Heart right ventricle (tissue), 16 donors: ENCODE measurements around the gene CCDC73. TPM values are rescaled to one million over a fixed set of nuclear protein-coding genes. Genes with fewer than 3 reads are reported as not detected.

Experiments
- ATAC-seq, 8 donors: fragments of 200-7000 bp; cut with Tn5 transposase; one replicate each; pipeline ENCODE4 v1.9.1; 2020; ENCODE audit warnings: mild to moderate bottlenecking in 8 of 8, moderate library complexity in 8 of 8, moderate number of reproducible peaks in 1 of 8
- DNase-seq, 2 donors: peaks; one replicate each; pipeline ENCODE4 v3.0.0-alpha.2; 2020
- H3K27ac ChIP-seq, 10 donors: fragments of 200-600 bp; sonication (generic) in 2 of 10; one replicate each; pipeline versions ENCODE4 v1.5.0 to v1.8.0; 2020 to 2022; ENCODE audit warnings: mild to moderate bottlenecking in 3 of 10
- H3K27me3 ChIP-seq, 7 donors: fragments of 200-600 bp; one replicate each; pipeline ENCODE4 v1.8.0; 2021 to 2022; ENCODE audit warnings: mild to moderate bottlenecking in 2 of 7
- H3K36me3 ChIP-seq, 9 donors: fragments of 200-600 bp; sonication (generic) in 1 of 9; one replicate each; pipeline versions ENCODE4 v1.5.0 to v1.8.0; 2020 to 2022; ENCODE audit warnings: mild to moderate bottlenecking in 2 of 9
- H3K4me1 ChIP-seq, 9 donors: fragments of 200-600 bp; sonication (generic) in 1 of 9; one replicate each; pipeline versions ENCODE4 v1.5.0 to v1.8.0; 2020 to 2022; ENCODE audit warnings: mild to moderate bottlenecking in 4 of 9
- H3K4me3 ChIP-seq, 10 donors: fragments of 200-600 bp; sonication (generic) in 2 of 10; one replicate each; pipeline versions ENCODE4 v1.5.0 to v1.8.0; 2020 to 2022; ENCODE audit warnings: mild to moderate bottlenecking in 7 of 10, moderate library complexity in 2 of 10
- H3K9me3 ChIP-seq, 11 donors: fragments of 200-600 bp in 10 of 11; sonication (generic) in 2 of 11; one replicate each; pipeline versions ENCODE4 v1.5.0 to v1.8.0; 2013 to 2022; ENCODE audit warnings: mild to moderate bottlenecking in 2 of 11, control low read depth in 1 of 11, moderate library complexity in 1 of 11
- CTCF ChIP-seq, 9 donors: fragments of 200-600 bp; sonication (generic) in 2 of 9; IDR thresholded peaks; one replicate each; pipeline versions ENCODE4 v1.5.0 to v1.8.0; 2021 to 2022; ENCODE audit warnings: antibody characterized with exemption in 9 of 9, mild to moderate bottlenecking in 5 of 9, moderate library complexity in 1 of 9
- WGBS, 2 donors: extraction: QIAGEN DNeasy Blood & Tissue Kit; methylation state at CpG; one replicate each; pipeline ENCODE4 v1.1.7; 2013; ENCODE audit warnings: inconsistent platforms in 1 of 2; 5-methylcytosine and 5-hydroxymethylcytosine counted together
- intact Hi-C, 10 donors: fragments of 100-400 bp; cut with DNase I; formaldehyde crosslinking; loops; one replicate each; pipeline versions ENCODE4 v1.11.1 to v1.14.2; 2022
- polyA plus RNA-seq, 2 donors: library from polyadenylated mRNA; stranded (reverse); fragments of 200-250 nt; gene quantifications; one replicate each; pipeline ENCODE4 v1.2.3, GENCODE V29; 2013
- total RNA-seq, 10 donors: library from RNA; stranded (reverse); fragmentation: NEBNext Ultra II Directional in 3 of 10; extraction: Animal tissue kit (Norgen Biotek cat#: 25700) in 3 of 10; gene quantifications; one replicate each; pipeline versions ENCODE4 v1.2.1 to v1.2.4, GENCODE V29; 2021 to 2023
- donor health status: Arrhythmogenic right ventricular cardiomyopathy.
- donor health status: ischemic (EF 13 %, LVEDD 7.1; RV severe dilation, severe dysfunction).
- donor health status: healthy with polysubstance abuse.
- donor health status: DM: no; HTN: yes; CAD: no.
- donor health status: DM: no; HTN: no; CAD: no.
- donor health status: ischemic (EF 25% LVEDD 6.9; RV normal size, moderate dysfunction).
- donor health status: ischemic (EF 25% LVEDD 5.7; RV mildly dilated, moderate dysfunction).
- donor health status: healthy.
- donor health status: DM: yes; HTN: yes; CAD: no.
- donor health status: Ischemic cardiomyopathy.
- donor health status: ischemic (EF 35%, LVEDD 5.7; RV mildly dilated, moderate dysfunction).
- donor health status: nonischemic (EF 11% LVEDD 7.7; RV severe dilation, severe dysfunction).
- donor health status: DM: yes; HTN: yes; CAD: no.
- donor health status: PGD.
- donor health status: ischemic (EF 29% LVEDD 5.4; RV normal size, mild dysfunction).
- donor health status: nonischemic (EF 23%, LVEDD 6.1; RV moderate dilation, normal function).

CCDC73 gene
- total and polyA plus RNA-seq, 12 donors = 0.01 TPM; not detected in 11

GRCh38 chr11:32698579-32698978 lies 95.9 kb downstream of the CCDC73 start:
- H3K9me3 ChIP-seq = no peaks in the 10 kb centered on the region
- intact Hi-C loops = loop anchor here in 1 of 10 donors (10.0 kb wide), 1 partner anchor 64 kb away; no protein-coding TSS in a partner anchor
- no peak overlapping the region for H3K4me3 ChIP-seq
- H3K27ac ChIP-seq = no peak overlapping the region
- H3K36me3 ChIP-seq = no peaks in the 10 kb centered on the region
- DNase-seq = no peak
- no peak for ATAC-seq
- TF ChIP-seq CTCF (IDR thresholded peaks at IDR 0.05) = no peak
- 67 to 87% methylated on average over 2 of the region's 2 CpGs for whole genome bisulfite sequencing, 2 donors
- H3K27me3 ChIP-seq = no peaks in the 10 kb centered on the region
- H3K4me1 ChIP-seq = peaks cover 0 to 3% (median 0%) of the 10 kb centered on the region in 9 donors

DNA sequence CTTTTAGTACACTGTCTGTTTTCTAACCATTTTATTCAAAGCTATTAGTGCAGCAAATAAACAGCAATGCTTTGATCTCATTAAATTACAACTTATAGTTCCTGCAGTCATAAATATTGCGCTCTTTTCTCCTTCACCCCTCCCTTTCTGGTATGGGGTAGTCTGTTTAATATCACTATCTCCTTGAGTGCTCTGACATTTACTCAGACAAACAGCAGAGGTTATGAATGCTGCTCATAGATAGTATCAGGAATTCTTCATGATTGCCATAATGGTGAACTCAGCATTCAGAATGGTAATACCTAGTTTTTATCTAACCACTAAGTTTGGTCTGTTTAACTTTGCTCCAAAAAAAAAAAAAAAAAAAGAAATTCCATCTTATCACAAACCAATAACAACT lies 123.4 kb downstream of the CCDC73 start:
- peaks cover 0 to 20% (median 6%) of the 10 kb centered on the region in 11 donors for H3K9me3 ChIP-seq
- 24 to 25% methylated on average over 1 of the region's 1 CpG for WGBS, 2 donors
- H3K36me3 ChIP-seq = no peaks in the 10 kb centered on the region
- ATAC-seq (peak in 7 of 8 donors; percentile 56 to 93 (median 84)), DNase-seq (no peak)
- peaks cover 0 to 3% (median 0%) of the 10 kb centered on the region in 9 donors for H3K4me1 ChIP-seq
- no peaks in the 10 kb centered on the region for H3K27me3 ChIP-seq
- H3K27ac ChIP-seq = no peak overlapping the region
- TF ChIP-seq CTCF (IDR thresholded peaks at IDR 0.05) = no peak
- no peak overlapping the region for H3K4me3 ChIP-seq
- intact Hi-C loops = no loop called here

DNA sequence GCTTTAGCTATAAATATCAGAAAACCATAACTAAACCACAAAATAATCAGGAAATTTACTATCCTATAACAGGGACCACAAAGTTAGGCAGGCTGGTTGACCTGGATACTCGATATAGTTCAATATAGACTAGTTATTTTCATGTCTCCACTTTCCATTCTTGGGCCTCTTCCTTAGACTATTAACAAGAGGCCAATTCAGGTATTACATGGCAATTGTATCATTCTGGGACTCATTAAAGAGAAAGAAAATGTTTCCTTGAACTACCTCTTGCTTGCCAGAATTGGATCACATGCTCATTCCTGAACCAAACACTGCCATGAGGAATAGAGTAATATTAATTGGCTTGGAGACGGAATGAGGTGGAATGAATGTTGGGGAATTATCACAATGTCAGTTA lies 134.8 kb downstream of the CCDC73 start:
- intact Hi-C loops = no loop called here
- peaks cover 0 to 5% (median 0%) of the 10 kb centered on the region in 11 donors for H3K9me3 ChIP-seq
- no peak overlapping the region for H3K4me3 ChIP-seq
- H3K27me3 ChIP-seq = peaks cover 0 to 4% (median 0%) of the 10 kb centered on the region in 7 donors
- no peaks in the 10 kb centered on the region for H3K36me3 ChIP-seq
- H3K27ac ChIP-seq = no peak overlapping the region
- WGBS, 2 donors = 88 to 89% methylated on average over 2 of the region's 2 CpGs
- H3K4me1 ChIP-seq = no peaks in the 10 kb centered on the region
- DNase-seq = no peak
- TF ChIP-seq CTCF (IDR thresholded peaks at IDR 0.05) = no peak
- ATAC-seq = no peak

GRCh38 chr11:32658639-32659406 lies 135.6 kb downstream of the CCDC73 start:
- Histone ChIP-seq H3K4me1 (no peaks in the 10 kb centered on the region), H3K36me3 (no peaks in the 10 kb centered on the region), H3K9me3 (peaks cover 0 to 5% (median 0%) of the 10 kb centered on the region in 11 donors), H3K4me3 (no peak overlapping the region), H3K27me3 (peaks cover 0 to 4% (median 0%) of the 10 kb centered on the region in 7 donors), H3K27ac (no peak overlapping the region)
- DNase-seq (no peak), ATAC-seq (no peak)
- intact Hi-C loops = no loop called here
- WGBS, 2 donors = 70 to 92% methylated on average over 2 of the region's 2 CpGs
- TF ChIP-seq CTCF (IDR thresholded peaks at IDR 0.05) = no peak
